D341Med (cell line): Measurements from ENCODE around the gene AMER3.
A peak's percentile ranks its signal among the peaks of the same experiment; 100 is the strongest.

Experiments used
- DNase-seq: peaks from one replicate; pipeline ENCODE4 v3.0.0; 2012; ENCODE audit warnings: low spot score

AMER3 gene

GRCh38 chr2:130749641-130750040 lies 5.7 kb upstream of the AMER3 start:
- DNase-seq, result no peak

GRCh38 chr2:130754811-130755210 lies 529 bp upstream of the AMER3 start:
- DNase-seq, result no peak

DNA sequence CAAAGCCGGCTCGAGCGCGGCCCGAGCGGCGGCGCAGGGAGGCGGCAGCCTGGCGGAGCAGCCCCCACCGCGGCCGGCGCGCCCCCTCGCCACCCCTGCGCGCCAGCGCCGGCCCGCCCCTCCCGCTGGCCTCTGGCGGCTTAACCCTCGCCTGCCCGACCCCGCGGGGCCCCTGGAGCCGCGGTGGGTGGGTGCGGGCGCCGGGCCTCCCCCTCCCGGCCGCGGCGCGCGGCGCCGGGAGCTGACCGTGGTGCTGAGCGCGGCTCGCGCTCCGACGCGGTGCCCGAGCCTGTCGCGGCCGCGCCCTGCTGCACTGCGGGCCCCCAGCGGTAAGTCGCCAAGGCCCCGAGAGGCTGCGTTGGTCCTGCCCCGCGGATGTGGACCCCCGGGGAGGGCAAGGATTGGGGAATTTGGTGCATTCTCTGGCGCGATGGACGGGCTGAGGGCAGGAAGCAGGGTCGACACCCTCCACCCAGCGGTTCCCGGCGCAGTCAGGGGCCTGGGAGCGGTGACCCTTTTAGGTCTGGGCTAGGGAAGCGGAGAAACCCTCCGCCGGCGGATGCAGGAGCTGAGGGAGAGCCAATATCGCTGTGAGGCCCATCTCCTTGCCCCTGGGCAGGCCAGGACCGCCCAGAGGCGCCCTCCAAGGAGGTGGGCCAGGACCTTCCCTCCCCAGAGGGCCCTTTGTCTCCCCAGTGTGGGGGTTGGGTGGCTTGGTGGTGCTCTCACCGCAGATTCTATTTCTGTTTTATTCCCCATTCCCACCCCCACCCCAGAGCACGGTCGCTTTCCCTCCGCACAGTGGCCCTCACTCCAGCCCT lies 923 bp downstream of the AMER3 start:
- DNase-seq, result peak; percentile 61

DNA sequence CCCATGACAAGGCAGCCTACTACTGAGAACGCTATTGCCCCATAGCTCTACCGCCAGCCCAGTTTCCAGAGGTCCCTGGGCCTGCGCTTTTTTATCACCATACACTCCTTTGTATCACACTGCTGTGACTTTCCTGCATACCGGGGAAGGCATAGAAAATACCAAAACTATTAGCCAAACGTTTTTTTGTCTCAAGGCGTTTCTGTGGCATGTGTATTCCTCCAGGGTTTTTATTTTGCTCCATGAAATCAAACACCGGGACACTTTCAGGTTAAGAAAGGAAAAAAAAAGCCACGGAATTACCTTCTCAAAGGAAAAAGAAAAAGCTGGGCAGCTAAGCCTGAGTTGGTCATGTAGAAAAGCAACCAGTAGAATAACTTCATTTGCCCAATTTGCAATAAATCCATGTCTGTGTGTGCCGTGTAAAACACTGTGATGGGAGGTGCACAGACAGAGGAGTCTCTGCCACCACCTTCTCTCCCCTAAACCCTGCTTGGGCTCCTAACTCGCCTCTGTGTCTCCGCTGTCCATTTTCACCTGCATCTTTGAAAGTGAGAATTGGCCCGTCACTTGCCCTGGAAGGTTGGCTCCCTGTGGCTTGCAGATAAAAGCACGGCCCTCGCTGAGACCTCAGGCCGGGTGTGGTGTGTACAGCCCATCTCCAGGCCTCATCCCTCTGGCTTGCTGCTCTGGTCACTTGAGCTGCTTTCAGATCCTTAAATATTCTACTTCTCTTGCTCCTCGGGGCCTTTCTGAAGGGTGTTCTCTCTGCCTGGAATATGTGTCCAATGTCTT lies 1.7 kb downstream of the AMER3 start:
- no peak for DNase-seq

GRCh38 chr2:130759906-130760753 lies 4.8 kb downstream of the AMER3 start:
- no peak for DNase-seq

GRCh38 chr2:130760754-130761751 lies 5.7 kb downstream of the AMER3 start:
- no peak for DNase-seq

GRCh38 chr2:130762031-130762909 lies 6.9 kb downstream of the AMER3 start:
- DNase-seq, result no peak

DNA sequence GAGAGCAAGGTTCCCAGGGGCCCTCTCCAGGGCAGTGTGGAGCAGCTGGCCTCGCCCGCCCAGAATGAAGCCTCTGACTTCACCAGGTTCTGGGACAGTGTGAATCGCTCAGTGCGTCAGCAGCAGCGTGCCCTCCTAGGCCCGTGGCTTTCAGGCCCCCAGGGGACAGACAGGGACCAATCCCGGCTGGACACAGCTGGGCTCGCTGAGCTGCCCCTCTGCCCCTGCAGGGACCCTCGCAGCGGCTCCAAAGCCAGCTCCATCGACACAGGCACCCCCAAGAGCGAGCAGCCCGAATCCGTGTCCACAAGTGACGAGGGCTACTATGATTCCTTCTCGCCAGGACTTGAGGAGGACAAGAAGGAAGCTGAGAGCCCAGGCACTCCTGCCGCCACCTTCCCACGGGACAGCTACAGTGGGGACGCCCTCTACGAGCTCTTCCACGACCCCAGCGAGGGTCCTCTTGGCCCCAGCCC lies 7.6 kb downstream of the AMER3 start:
- no peak for DNase-seq

GRCh38 chr2:130763405-130763804 lies 8.1 kb downstream of the AMER3 start:
- DNase-seq, result no peak

DNA sequence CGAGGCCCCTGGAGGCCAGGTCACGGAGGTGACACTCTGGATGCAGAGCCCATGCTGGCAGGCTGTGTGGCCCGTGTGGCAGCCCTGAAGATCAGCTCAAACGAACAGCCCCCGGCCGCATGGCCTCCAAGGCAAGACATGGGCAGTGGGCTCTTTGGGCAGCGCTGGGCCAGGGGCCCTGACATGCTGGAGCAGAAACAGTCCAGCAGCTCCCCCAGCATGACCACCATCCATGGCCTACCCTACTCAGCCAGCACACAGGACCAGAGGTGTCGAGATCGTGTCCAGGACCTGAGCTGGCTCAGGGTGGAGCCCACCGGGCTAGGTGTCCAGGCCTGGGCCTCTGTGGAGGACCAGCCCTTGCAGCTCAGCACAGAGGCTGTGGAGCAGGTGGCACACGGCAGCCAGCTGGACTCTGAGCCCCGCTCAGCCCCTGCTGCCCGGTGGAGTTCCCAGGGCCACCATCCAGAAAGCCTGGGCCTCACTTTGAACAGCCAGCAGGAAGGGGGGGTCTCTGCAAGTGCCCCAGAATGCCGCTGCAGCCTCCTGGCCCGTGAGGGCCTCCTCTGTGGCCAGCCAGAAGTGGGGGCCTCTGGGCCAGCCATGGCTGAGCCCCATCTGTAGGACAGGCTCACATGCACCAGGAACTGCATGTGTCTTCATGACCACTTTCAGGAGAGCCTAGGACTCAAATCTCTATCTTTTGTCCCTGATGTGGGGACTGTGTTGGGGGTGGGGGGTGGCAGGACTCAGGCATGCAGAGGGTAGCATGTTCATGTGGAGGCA lies 8.9 kb downstream of the AMER3 start:
- no peak for DNase-seq

- no peak for DNase-seq
Measured at GRCh38 chr2:130764821-130765115, 9.4 kb downstream of the AMER3 start.

DNA sequence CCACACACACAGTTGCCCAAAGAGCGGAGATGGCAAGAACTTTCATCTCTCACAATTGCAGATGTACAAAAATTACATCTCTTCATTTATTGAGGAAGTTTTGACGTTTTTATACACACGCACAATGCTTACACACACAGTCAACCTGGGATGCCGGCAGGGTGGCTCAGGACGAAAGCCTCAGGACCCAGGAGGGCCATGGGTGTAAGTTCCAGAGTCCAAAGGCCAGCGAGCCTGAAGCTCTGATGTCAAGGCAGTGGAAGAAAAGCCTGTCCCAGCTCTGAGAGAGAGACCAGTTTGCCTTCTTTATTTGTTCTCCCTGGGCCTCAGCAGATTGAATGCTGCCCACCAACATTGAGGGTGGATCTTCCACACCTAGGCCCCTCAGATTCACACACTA lies 10.1 kb downstream of the AMER3 start:
- no peak for DNase-seq

- DNase-seq, result no peak
Measured at GRCh38 chr2:130766037-130766436, 10.7 kb downstream of the AMER3 start.

DNA sequence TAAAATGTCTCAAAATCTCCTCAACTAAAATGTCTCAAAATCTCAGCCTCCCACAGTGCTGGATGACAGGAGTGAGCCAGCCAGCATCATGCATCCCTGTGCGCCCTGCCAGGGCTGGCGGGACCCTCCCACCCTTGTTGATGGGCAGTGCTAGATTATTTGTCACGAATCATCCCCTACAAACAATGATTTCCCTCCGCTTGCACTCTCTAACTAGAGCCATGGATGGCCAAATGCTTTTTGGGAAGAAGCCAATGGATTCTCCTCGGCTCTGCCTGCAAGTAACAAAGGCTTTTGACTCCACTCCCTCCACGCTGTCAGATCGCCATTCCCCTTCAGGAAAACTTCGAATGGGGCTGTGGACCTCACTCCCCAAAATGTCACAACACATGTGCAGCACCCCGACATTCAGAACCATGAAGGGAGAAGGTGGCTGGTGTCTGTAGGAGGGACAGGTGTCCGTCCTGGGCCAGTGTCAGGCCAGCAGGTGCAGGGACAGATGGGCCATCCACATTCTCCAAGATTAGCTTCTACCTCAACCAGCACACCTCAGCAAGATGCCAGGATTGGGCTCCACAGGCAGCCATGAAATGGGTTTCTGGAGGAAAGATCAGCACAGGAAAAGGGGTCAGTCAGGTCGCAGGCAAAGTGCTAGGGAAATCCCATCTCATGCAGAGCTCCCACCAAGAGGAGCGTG lies 11.5 kb downstream of the AMER3 start:
- DNase-seq, result no peak

DNA sequence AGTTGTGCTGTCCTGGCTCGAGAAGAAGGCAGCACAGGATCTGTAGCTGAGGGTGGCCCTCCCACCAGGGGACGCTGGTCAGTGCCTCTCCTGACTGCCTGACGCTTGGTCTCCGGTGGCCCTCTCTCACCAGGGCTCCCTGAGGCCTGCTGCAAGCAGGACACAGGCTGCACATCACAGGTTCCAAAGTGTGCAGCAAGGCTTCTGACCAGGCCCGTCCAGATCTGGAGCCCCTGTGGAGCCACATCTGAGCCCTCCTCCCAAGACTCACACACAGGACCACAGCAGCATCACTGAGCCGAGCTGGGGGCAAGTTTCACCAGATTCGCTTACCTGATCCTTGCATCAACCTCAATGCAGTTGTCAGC lies 12.1 kb downstream of the AMER3 start:
- DNase-seq, result no peak

- no peak for DNase-seq
Measured at GRCh38 chr2:130768191-130768855, 13.0 kb downstream of the AMER3 start.

DNA sequence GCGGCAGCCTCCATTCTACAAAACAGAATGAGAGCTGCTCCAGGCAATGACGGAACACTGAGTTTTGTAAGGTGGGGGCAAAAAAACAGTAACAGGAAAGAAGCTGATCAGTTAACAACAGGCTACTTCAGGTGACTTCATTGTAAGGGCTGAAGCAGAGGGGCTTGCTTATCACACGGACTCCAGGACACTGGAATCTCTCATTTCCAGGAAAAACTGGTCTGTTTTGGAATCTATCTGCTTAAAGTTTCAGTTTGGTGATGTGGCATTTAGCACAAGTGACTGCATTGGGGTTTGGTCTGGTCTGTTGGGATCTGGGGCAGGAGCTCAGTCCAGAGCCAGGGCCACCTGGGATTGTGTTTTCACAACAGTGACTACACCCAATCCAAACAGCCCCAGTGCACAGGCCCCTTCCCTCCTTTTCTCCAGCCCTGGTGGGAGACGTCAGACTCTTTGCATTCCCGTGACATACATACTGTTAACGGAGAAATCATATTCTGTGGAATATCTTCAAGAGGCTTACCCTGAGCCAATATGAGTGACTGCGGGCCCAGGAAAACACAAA lies 14.1 kb downstream of the AMER3 start:
- DNase-seq, result no peak

DNA sequence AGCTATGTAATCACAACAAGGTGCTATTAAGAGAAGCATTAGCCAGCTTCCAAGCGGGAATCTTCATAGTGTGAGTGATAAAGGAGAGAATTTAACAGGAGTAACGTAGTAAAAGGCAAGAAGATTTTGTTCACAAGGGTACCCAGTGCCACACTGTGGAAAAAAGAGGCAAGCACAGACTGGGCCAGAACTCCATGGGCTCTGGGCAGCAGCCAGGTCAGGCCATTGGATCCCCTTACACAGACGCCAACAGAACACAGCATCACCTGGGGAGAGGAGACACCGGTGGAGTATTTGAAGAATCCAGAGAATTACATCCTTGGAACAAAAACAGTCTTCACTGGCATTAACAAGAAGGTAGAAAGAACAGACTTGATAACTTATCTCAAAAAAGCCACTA lies 21.2 kb downstream of the AMER3 start:
- no peak for DNase-seq
